Measurements from ENCODE around the gene CAP1. TPM values are rescaled to one million over a fixed set of nuclear protein-coding genes. Genes with fewer than 3 reads are reported as not detected.

Gene CAP1
- total RNA-seq, 1 experiment from 2014 or later = 354 TPM

DNA sequence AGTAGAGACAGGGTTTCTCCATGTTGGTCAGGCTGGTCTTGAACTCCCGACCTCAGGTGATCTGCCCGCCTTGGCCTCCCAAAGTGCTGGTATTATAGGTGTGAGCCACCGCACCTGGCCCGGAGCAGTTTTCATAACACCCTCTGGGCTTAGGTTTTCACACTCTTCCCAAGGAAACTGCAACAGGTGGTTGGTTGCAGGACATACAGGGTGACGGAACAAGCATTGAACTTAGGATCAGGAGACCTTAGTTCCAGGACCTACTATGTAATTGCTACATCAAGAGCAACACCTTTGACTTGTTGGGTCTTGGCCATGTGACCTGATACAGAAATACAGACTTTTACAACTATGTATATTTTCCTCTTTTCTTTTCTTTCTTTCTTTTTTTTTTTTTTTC is 47.6 kb upstream of the CAP1 start:
- BruUV-seq (replicated peaks) = no TSS peak
- POLR2A ChIA-PET (ENCODE audit: unreplicated experiment) = no interaction called here

GRCh38 chr1:39995973-39996393 is 44.5 kb upstream of the CAP1 start:
- Histone ChIP-seq H3K4me3 (no peak overlapping the region), H3K9me3 (ENCODE audit: insufficient read depth, low read depth) (no peaks in the 10 kb centered on the region)

More for the DNA sequence above, 47.6 kb upstream of the CAP1 start:
- H3F3A ChIP-seq (ENCODE audit: insufficient read depth, low read depth) = peaks cover 31% of the 10 kb centered on the region
- no peak for TF ChIP-seq EZH2 (IDR thresholded peaks at IDR 0.05; ENCODE audit: low read depth)
- TF ChIP-seq, protein P1, sequence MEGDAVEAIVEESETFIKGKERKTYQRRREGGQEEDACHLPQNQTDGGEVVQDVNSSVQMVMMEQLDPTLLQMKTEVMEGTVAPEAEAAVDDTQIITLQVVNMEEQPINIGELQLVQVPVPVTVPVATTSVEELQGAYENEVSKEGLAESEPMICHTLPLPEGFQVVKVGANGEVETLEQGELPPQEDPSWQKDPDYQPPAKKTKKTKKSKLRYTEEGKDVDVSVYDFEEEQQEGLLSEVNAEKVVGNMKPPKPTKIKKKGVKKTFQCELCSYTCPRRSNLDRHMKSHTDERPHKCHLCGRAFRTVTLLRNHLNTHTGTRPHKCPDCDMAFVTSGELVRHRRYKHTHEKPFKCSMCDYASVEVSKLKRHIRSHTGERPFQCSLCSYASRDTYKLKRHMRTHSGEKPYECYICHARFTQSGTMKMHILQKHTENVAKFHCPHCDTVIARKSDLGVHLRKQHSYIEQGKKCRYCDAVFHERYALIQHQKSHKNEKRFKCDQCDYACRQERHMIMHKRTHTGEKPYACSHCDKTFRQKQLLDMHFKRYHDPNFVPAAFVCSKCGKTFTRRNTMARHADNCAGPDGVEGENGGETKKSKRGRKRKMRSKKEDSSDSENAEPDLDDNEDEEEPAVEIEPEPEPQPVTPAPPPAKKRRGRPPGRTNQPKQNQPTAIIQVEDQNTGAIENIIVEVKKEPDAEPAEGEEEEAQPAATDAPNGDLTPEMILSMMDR (conservative IDR thresholded peaks at IDR 0.05) = no peak
- H2AFZ ChIP-seq = no peak overlapping the region
- H3K4me1 ChIP-seq (replicated peaks; ENCODE audit: insufficient read depth) = peaks cover 32% of the 10 kb centered on the region
- H3K36me3 ChIP-seq (ENCODE audit: low read depth) = no peaks in the 10 kb centered on the region
- no peaks in the 10 kb centered on the region for H4K20me1 ChIP-seq (ENCODE audit: insufficient read depth)
- no peak overlapping the region for H3K27ac ChIP-seq
- no peak for DNase-seq
- H3K27me3 ChIP-seq (ENCODE audit: insufficient read depth, low read depth) = no peaks in the 10 kb centered on the region
- intact Hi-C loops (cut with micrococcal nuclease; ENCODE audit: unreplicated experiment) = no loop called here
- no peak overlapping the region for H3K4me3 ChIP-seq
- H3K79me2 ChIP-seq (ENCODE audit: low read depth) = no peaks in the 10 kb centered on the region
- no peak overlapping the region for H3K4me2 ChIP-seq
- H3K9me2 ChIP-seq (ENCODE audit: insufficient read depth) = no peaks in the 10 kb centered on the region
- no peaks in the 10 kb centered on the region for H3K9me3 ChIP-seq (ENCODE audit: insufficient read depth, low read depth)
- CTCF ChIA-PET = no interaction called here

GRCh38 chr1:39996396-39997004 is 44.0 kb upstream of the CAP1 start:
- no peaks in the 10 kb centered on the region for H4K20me1 ChIP-seq (ENCODE audit: insufficient read depth)
- H3K36me3 ChIP-seq (ENCODE audit: low read depth) = no peaks in the 10 kb centered on the region
- H3K9me3 ChIP-seq (ENCODE audit: insufficient read depth, low read depth) = no peaks in the 10 kb centered on the region
- no peaks in the 10 kb centered on the region for H3K79me2 ChIP-seq (ENCODE audit: low read depth)
- DNase-seq = no peak
- H3K27me3 ChIP-seq (ENCODE audit: insufficient read depth, low read depth) = no peaks in the 10 kb centered on the region
- H3F3A ChIP-seq (ENCODE audit: insufficient read depth, low read depth) = no peaks in the 10 kb centered on the region
- no TSS peak for BruUV-seq (replicated peaks)
- no peaks in the 10 kb centered on the region for H3K9me2 ChIP-seq (ENCODE audit: insufficient read depth)
- H3K4me2 ChIP-seq = no peak overlapping the region
- TF ChIP-seq, protein P1 (conservative IDR thresholded peaks at IDR 0.05) = no peak
- TF ChIP-seq EZH2 (IDR thresholded peaks at IDR 0.05; ENCODE audit: low read depth) = no peak
- no peak overlapping the region for H2AFZ ChIP-seq
- ChIA-PET CTCF (no interaction called here), POLR2A (ENCODE audit: unreplicated experiment) (no interaction called here)
- H3K27ac ChIP-seq = no peak overlapping the region
- no peaks in the 10 kb centered on the region for H3K4me1 ChIP-seq (replicated peaks; ENCODE audit: insufficient read depth)
- no peak overlapping the region for H3K4me3 ChIP-seq
- intact Hi-C loops (cut with micrococcal nuclease; ENCODE audit: unreplicated experiment) = no loop called here

More at GRCh38 chr1:39995973-39996393, 44.5 kb upstream of the CAP1 start:
- Histone ChIP-seq H2AFZ (no peak overlapping the region), H3K36me3 (ENCODE audit: low read depth) (no peaks in the 10 kb centered on the region), H3K4me2 (no peak overlapping the region), H3K9me2 (ENCODE audit: insufficient read depth) (no peaks in the 10 kb centered on the region), H4K20me1 (ENCODE audit: insufficient read depth) (no peaks in the 10 kb centered on the region), H3K4me1 (replicated peaks; ENCODE audit: insufficient read depth) (peaks cover 2% of the 10 kb centered on the region), H3K27ac (no peak overlapping the region), H3K79me2 (ENCODE audit: low read depth) (no peaks in the 10 kb centered on the region), H3F3A (ENCODE audit: insufficient read depth, low read depth) (peaks cover 3% of the 10 kb centered on the region; the same call in 1 of the 2 replicates), H3K27me3 (ENCODE audit: insufficient read depth, low read depth) (no peaks in the 10 kb centered on the region)
- DNase-seq = no peak
- intact Hi-C loops (cut with micrococcal nuclease; ENCODE audit: unreplicated experiment) = no loop called here
- TF ChIP-seq, protein P1 (conservative IDR thresholded peaks at IDR 0.05) = no peak
- no peak for TF ChIP-seq EZH2 (IDR thresholded peaks at IDR 0.05; ENCODE audit: low read depth)
- ChIA-PET POLR2A (ENCODE audit: unreplicated experiment) (interaction anchor here (0.6 kb wide), 1 partner anchor 101 kb away, joined by 3 read pairs; no protein-coding TSS in a partner anchor), CTCF (no interaction called here)
- no TSS peak for BruUV-seq (replicated peaks)
